H9 (cell line): ENCODE measurements around the gene PITX1. TPM values are rescaled to one million over a fixed set of nuclear protein-coding genes. Genes with fewer than 3 reads are reported as not detected.

Experiments
- DNase-seq: peaks from one replicate; pipeline ENCODE4 v3.0.0-alpha.2; 2017
- H2AFZ ChIP-seq: one replicate; pipeline ENCODE4 v1.6.1; 2013; ENCODE audit warnings: mild to moderate bottlenecking, low read length, control low read depth, moderate library complexity
- H2AK5ac ChIP-seq: 2 replicates; pipeline ENCODE4 v1.6.1; 2013; ENCODE audit warnings: low read length, control low read depth, mixed read lengths; ENCODE audit not compliant: insufficient read length
- H2BK120ac ChIP-seq: one replicate; pipeline ENCODE4 v1.6.1; 2013; ENCODE audit warnings: low read depth, mild to moderate bottlenecking, low read length, control low read depth, inconsistent platforms; ENCODE audit not compliant: poor library complexity, severe bottlenecking
- H2BK12ac ChIP-seq: 2 replicates; pipeline ENCODE4 v1.6.1; 2013; ENCODE audit warnings: low read length, control low read depth, mixed read lengths, low read depth; ENCODE audit not compliant: insufficient read length
- H2BK15ac ChIP-seq: 2 replicates; pipeline ENCODE4 v1.6.1; 2013; ENCODE audit warnings: low read depth, low read length, control low read depth
- H2BK20ac ChIP-seq: one replicate; pipeline ENCODE4 v1.6.1; 2013; ENCODE audit warnings: low read depth, mild to moderate bottlenecking, low read length, control low read depth, inconsistent platforms; ENCODE audit not compliant: poor library complexity, severe bottlenecking
- H2BK5ac ChIP-seq: 2 replicates; pipeline ENCODE4 v1.6.1; 2013; ENCODE audit warnings: low read length, control low read depth, mixed read lengths; ENCODE audit not compliant: insufficient read length
- H3K14ac ChIP-seq: 2 replicates; pipeline ENCODE4 v1.6.1; 2013; ENCODE audit warnings: low read length, control low read depth; ENCODE audit not compliant: insufficient read depth
- H3K18ac ChIP-seq: 2 replicates; pipeline ENCODE4 v1.6.1; 2013; ENCODE audit warnings: low read depth, mild to moderate bottlenecking, mixed read lengths, low read length, control low read depth; ENCODE audit not compliant: insufficient read length
- H3K23ac ChIP-seq: 2 replicates; pipeline ENCODE4 v1.6.1; 2013; ENCODE audit warnings: low read length, control low read depth, mixed read lengths, low read depth; ENCODE audit not compliant: insufficient read length
- H3K23me2 ChIP-seq: 2 replicates; pipeline ENCODE4 v1.6.1; 2013; ENCODE audit warnings: low read depth, mild to moderate bottlenecking, mixed read lengths, low read length, control low read depth; ENCODE audit not compliant: insufficient read length, poor library complexity, severe bottlenecking
- H3K27ac ChIP-seq: 2 replicates; pipeline ENCODE4 v1.5.1; 2013; ENCODE audit warnings: low read length, control low read depth, mixed read lengths, low read depth; ENCODE audit not compliant: insufficient read length
- H3K27me3 ChIP-seq: 2 replicates; pipeline ENCODE4 v1.6.1; 2013; ENCODE audit warnings: low read length, control low read depth, inconsistent platforms; ENCODE audit not compliant: insufficient read depth
- H3K4ac ChIP-seq: 2 replicates; pipeline ENCODE4 v1.6.1; 2013; ENCODE audit warnings: low read depth, mild to moderate bottlenecking, control low read depth, inconsistent platforms, low read length, moderate library complexity
- H3K4me1 ChIP-seq: 2 replicates; pipeline ENCODE4 v1.6.1; 2013; ENCODE audit warnings: low read length, control low read depth, inconsistent platforms; ENCODE audit not compliant: insufficient read depth
- H3K4me2 ChIP-seq: 2 replicates; pipeline ENCODE4 v1.6.1; 2013; ENCODE audit warnings: low read length, control low read depth, mixed read lengths; ENCODE audit not compliant: insufficient read length, insufficient read depth
- H3K56ac ChIP-seq: 2 replicates; pipeline ENCODE4 v1.6.1; 2013; ENCODE audit warnings: low read depth, mild to moderate bottlenecking, mixed read lengths, low read length, control low read depth; ENCODE audit not compliant: insufficient read length
- H3K79me1 ChIP-seq: 2 replicates; pipeline ENCODE4 v1.6.1; 2013; ENCODE audit warnings: low read depth, mild to moderate bottlenecking, moderate library complexity, low read length, control low read depth, inconsistent platforms; ENCODE audit not compliant: insufficient read depth, poor library complexity, severe bottlenecking
- H3K79me2 ChIP-seq: 2 replicates; pipeline ENCODE4 v1.6.1; 2013; ENCODE audit warnings: low read length, control low read depth, inconsistent platforms; ENCODE audit not compliant: insufficient read depth
- H3K9ac ChIP-seq: 2 replicates; pipeline ENCODE4 v1.6.1; 2013; ENCODE audit warnings: low read length, control low read depth, mixed read lengths; ENCODE audit not compliant: insufficient read length; ENCODE audit errors: extremely low read depth
- H3K9me3 ChIP-seq: one replicate; pipeline ENCODE4 v1.6.1; 2013; ENCODE audit warnings: low read depth, low read length, inconsistent platforms; ENCODE audit not compliant: control insufficient read depth
- H3T11ph ChIP-seq: one replicate; pipeline ENCODE4 v1.6.1; 2013; ENCODE audit warnings: mild to moderate bottlenecking, low read length, control low read depth, inconsistent platforms
- H4K20me1 ChIP-seq: one replicate; pipeline ENCODE4 v1.6.1; 2013; ENCODE audit not compliant: control insufficient read depth, insufficient read length, insufficient read depth
- H4K5ac ChIP-seq: 2 replicates; pipeline ENCODE4 v1.6.1; 2013; ENCODE audit warnings: low read depth, mild to moderate bottlenecking, mixed read lengths, low read length, control low read depth; ENCODE audit not compliant: insufficient read length
- H4K8ac ChIP-seq: replicated peaks from 2 replicates; pipeline ENCODE4 v1.6.1; 2013; ENCODE audit warnings: low read length, control low read depth, mixed read lengths, low read depth; ENCODE audit not compliant: insufficient read length
- H4K91ac ChIP-seq: 2 replicates; pipeline ENCODE4 v1.6.1; 2013; ENCODE audit warnings: low read depth, mild to moderate bottlenecking, moderate library complexity, mixed read lengths, low read length, control low read depth; ENCODE audit not compliant: insufficient read length
- H3K27ac Mint-ChIP-seq, 3 experiments: 2 replicates in 2 of 3; 3 replicates in 1 of 3; pipeline ENCODE4 v1.8.0; 2020 to 2021; ENCODE audit warnings: mixed read lengths in 3 of 3, mild to moderate bottlenecking in 1 of 3, moderate library complexity in 1 of 3
- H3K27me3 Mint-ChIP-seq: 2 replicates; pipeline ENCODE4 v1.8.0; 2021; ENCODE audit warnings: low read depth, mild to moderate bottlenecking, moderate library complexity, mixed read lengths
- H3K36me3 Mint-ChIP-seq, 3 experiments: 2 replicates in 2 of 3; 3 replicates in 1 of 3; pipeline ENCODE4 v1.8.0; 2020 to 2021; ENCODE audit warnings: low read depth in 3 of 3, mixed read lengths in 3 of 3; ENCODE audit not compliant: insufficient read depth in 1 of 3
- H3K4me1 Mint-ChIP-seq, 2 experiments: 2 replicates each; pipeline ENCODE4 v1.8.0; 2020; ENCODE audit warnings: mixed read lengths in 2 of 2
- H3K4me3 Mint-ChIP-seq, 2 experiments: 2 replicates in 1 of 2; 3 replicates in 1 of 2; pipeline ENCODE4 v1.8.0; 2020 to 2021; ENCODE audit warnings: mild to moderate bottlenecking in 2 of 2, mixed read lengths in 2 of 2, moderate library complexity in 1 of 2
- H3K9me3 Mint-ChIP-seq, 2 experiments: 2 replicates in 1 of 2; 3 replicates in 1 of 2; pipeline ENCODE4 v1.8.0; 2020; ENCODE audit warnings: mild to moderate bottlenecking in 2 of 2, mixed read lengths in 2 of 2, moderate library complexity in 1 of 2
- WGBS: extraction: QIAGEN DNeasy Blood & Tissue Kit; methylation state at CpG from one replicate; pipeline ENCODE4 v1.1.7; 2013; ENCODE audit warnings: missing lambda C conversion rate, low lambda C conversion rate, mixed read lengths; ENCODE audit not compliant: insufficient read length; ENCODE audit errors: extremely low coverage; 5-methylcytosine and 5-hydroxymethylcytosine counted together
- total RNA-seq: library from RNA; stranded (reverse); gene quantifications from 2 replicates; pipeline ENCODE4 v1.2.1, GENCODE V29; 2021
- TF ChIP-seq, protein P1 (sequence below): fragments of 200-600 bp; sonication (generic); conservative IDR thresholded peaks from 3 replicates; pipeline ENCODE4 v1.8.0; 2021; ENCODE audit warnings: antibody characterized with exemption, mild to moderate bottlenecking

PITX1 gene
- total RNA-seq, 1 experiment from 2014 or later, result not detected

DNA sequence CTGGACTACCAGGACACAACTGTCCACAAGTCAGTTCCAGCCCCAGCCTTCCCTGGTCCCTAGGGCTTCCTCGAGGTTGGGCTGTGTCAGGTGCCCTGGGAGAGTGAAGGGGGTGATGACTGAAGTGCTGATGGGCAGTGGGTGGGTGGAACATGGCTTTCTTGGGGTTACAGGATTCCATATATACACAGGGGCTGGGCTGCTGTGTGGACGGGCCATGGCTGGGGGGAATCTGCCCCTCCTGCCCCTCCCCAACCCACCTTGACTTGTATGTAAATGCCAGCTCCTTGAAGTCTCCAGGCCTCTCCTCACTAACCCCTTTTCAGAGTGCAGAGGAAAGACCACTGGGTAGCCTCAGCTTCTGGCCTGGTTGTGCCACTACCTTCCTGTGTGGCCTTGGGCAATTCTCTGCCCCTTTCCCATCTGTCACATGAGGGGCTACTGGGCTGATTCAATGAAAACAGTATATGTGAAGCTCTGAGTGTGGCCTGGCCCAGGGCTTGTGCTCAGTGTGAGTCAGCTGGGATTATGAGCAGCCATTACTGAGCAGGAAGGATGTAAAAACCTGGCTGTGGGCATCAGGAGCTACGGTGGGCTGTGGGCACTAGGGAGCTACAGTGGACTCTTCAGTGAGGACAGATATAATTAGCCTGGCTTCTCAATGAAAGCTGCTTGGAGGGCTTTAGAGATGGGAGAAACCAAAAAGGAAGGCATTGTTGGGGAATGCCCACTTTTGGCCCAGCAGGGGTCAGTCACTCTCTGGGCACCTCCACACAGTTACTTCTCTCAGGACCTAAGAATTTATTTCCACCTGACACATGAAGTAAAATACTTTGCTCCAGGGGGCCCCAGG lies 23.3 kb downstream of the PITX1 start:
- H2BK5ac ChIP-seq, result no peak overlapping the region
- no peaks in the 10 kb centered on the region for H3K9me3 Mint-ChIP-seq
- no peak for DNase-seq

More for the DNA sequence above, 23.3 kb downstream of the PITX1 start:
- Histone ChIP-seq H3T11ph (no peak overlapping the region), H3K4me2 (no peak overlapping the region), H3K27ac (no peak overlapping the region), H3K4me1 (no peaks in the 10 kb centered on the region), H4K5ac (no peak overlapping the region), H3K79me1 (no peaks in the 10 kb centered on the region), H3K79me2 (no peaks in the 10 kb centered on the region), H3K23me2 (no peaks in the 10 kb centered on the region), H3K27me3 (no peaks in the 10 kb centered on the region), H4K8ac (no peak overlapping the region), H2BK15ac (no peak overlapping the region), H4K91ac (no peak overlapping the region), H2BK20ac (no peak overlapping the region), H2AK5ac (no peak overlapping the region), H3K18ac (no peak overlapping the region), H2BK120ac (no peak overlapping the region), H3K56ac (no peak overlapping the region), H4K20me1 (no peaks in the 10 kb centered on the region), H3K23ac (no peak overlapping the region), H3K9me3 (no peaks in the 10 kb centered on the region), H3K9ac (no peak overlapping the region), H3K14ac (no peak overlapping the region), H3K4ac (no peak overlapping the region), H2BK12ac (no peak overlapping the region), H2AFZ (no peak overlapping the region)
- H3K27ac Mint-ChIP-seq, result no peak overlapping the region
- H3K4me3 Mint-ChIP-seq, result no peak overlapping the region
- TF ChIP-seq, protein P1, sequence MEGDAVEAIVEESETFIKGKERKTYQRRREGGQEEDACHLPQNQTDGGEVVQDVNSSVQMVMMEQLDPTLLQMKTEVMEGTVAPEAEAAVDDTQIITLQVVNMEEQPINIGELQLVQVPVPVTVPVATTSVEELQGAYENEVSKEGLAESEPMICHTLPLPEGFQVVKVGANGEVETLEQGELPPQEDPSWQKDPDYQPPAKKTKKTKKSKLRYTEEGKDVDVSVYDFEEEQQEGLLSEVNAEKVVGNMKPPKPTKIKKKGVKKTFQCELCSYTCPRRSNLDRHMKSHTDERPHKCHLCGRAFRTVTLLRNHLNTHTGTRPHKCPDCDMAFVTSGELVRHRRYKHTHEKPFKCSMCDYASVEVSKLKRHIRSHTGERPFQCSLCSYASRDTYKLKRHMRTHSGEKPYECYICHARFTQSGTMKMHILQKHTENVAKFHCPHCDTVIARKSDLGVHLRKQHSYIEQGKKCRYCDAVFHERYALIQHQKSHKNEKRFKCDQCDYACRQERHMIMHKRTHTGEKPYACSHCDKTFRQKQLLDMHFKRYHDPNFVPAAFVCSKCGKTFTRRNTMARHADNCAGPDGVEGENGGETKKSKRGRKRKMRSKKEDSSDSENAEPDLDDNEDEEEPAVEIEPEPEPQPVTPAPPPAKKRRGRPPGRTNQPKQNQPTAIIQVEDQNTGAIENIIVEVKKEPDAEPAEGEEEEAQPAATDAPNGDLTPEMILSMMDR, result no peak
- 0 out of 4 replicates have a peak, but pooled peaks cover 0 to 3% of the 10 kb centered on the region in 2 experiments for H3K4me1 Mint-ChIP-seq
- H3K36me3 Mint-ChIP-seq, result no peaks in the 10 kb centered on the region; a peak in 1 of 7 replicates
- no CpG with 5 or more reads among the region's 3 CpGs for WGBS
- peaks cover 26% of the 10 kb centered on the region for H3K27me3 Mint-ChIP-seq
